DOHH2 (cell line): ENCODE measurements around the gene CEACAM21.
"Not testable (repeated sequence)": the region's sequence is repeated elsewhere in the genome, so short reads cannot be mapped to it uniquely, and the experiment has no call there.

ENCODE experiments used
- EZH2phosphoT487 ChIP-seq: fragments of 200-600 bp; sonication (generic); IDR thresholded peaks from 2 replicates; pipeline ENCODE4 v1.6.1; 2017; ENCODE audit warnings: borderline replicate concordance, mild to moderate bottlenecking, antibody characterized with exemption, low read length, moderate library complexity, mixed read lengths
- TF ChIP-seq, protein P1 (sequence below): fragments of 200-600 bp; sonication (generic); IDR thresholded peaks from one replicate; pipeline ENCODE4 v1.5.1; 2014; ENCODE audit warnings: antibody characterized with exemption, mild to moderate bottlenecking, low read depth, low read length; ENCODE audit not compliant: poor library complexity, severe bottlenecking

DNA sequence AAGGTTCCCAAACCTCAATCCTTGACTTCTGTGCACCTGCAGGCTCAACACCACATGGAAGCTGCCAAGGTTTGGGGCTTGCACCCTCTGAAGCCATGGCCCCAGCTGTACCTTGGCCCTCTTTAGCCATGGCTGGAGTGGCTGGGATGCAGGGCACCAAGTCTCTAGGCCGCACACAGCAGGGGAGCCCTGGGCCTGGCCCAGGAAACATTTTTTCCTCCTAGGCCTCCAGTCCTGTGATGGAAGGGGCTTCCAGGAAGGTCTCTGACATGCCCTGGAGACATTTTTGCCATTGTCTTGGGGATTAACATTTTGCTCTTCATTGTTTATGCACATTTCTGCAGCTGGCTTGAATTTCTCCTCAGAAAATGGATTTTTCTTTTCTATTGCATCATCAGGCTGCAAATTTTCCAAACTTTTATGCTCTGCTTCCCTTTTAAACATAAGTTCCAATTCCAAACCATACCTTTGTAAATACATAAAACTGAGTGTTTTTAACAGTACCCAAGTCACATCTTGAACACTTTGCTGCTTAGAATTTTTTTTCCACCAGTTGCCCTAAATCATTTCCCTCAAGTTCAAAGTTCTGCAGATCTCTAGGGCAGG, 6.7 kb downstream of the CEACAM21 start:
- TF ChIP-seq, protein P1, sequence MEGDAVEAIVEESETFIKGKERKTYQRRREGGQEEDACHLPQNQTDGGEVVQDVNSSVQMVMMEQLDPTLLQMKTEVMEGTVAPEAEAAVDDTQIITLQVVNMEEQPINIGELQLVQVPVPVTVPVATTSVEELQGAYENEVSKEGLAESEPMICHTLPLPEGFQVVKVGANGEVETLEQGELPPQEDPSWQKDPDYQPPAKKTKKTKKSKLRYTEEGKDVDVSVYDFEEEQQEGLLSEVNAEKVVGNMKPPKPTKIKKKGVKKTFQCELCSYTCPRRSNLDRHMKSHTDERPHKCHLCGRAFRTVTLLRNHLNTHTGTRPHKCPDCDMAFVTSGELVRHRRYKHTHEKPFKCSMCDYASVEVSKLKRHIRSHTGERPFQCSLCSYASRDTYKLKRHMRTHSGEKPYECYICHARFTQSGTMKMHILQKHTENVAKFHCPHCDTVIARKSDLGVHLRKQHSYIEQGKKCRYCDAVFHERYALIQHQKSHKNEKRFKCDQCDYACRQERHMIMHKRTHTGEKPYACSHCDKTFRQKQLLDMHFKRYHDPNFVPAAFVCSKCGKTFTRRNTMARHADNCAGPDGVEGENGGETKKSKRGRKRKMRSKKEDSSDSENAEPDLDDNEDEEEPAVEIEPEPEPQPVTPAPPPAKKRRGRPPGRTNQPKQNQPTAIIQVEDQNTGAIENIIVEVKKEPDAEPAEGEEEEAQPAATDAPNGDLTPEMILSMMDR, result not testable (repeated sequence)
- not testable (repeated sequence) for TF ChIP-seq EZH2phosphoT487
